HFFc6 (cell line): Measurements from ENCODE around the gene UBE2N. TPM values are rescaled to one million over a fixed set of nuclear protein-coding genes. Genes with fewer than 3 reads are reported as not detected.

Source experiments
- DNase-seq: peaks from one replicate; pipeline ENCODE4 v3.0.0-alpha.2; 2018
- H3K27ac Mint-ChIP-seq: 2 replicates; pipeline ENCODE4 v1.8.0; 2020; ENCODE audit warnings: mild to moderate bottlenecking, mixed read lengths
- H3K27me3 Mint-ChIP-seq: 2 replicates; pipeline ENCODE4 v1.8.0; 2021; ENCODE audit warnings: mild to moderate bottlenecking, moderate library complexity, mixed read lengths; ENCODE audit not compliant: insufficient read depth
- H3K36me3 Mint-ChIP-seq: 2 replicates; pipeline ENCODE4 v1.8.0; 2021; ENCODE audit warnings: low read depth, mixed read lengths
- H3K4me1 Mint-ChIP-seq: 2 replicates; pipeline ENCODE4 v1.8.0; 2020; ENCODE audit warnings: low read depth, mixed read lengths
- H3K4me3 Mint-ChIP-seq: 2 replicates; pipeline ENCODE4 v1.8.0; 2020; ENCODE audit warnings: mild to moderate bottlenecking, moderate library complexity, mixed read lengths
- H3K9me3 Mint-ChIP-seq: 2 replicates; pipeline ENCODE4 v1.8.0; 2020; ENCODE audit warnings: mild to moderate bottlenecking, mixed read lengths
- CTCF ChIP-seq: fragments of 200-600 bp; sonication (generic); IDR thresholded peaks from 2 replicates; pipeline ENCODE4 v1.5.0; 2021; ENCODE audit warnings: antibody characterized with exemption, mild to moderate bottlenecking
- total RNA-seq, 6 experiments: library from RNA; stranded (reverse); fragmentation: NEBNext Ultra II Directional; extraction: Animal tissue kit (Norgen Biotek cat#: 25700); gene quantifications; 2 replicates in 1 of 6; 3 replicates in 5 of 6; pipeline ENCODE4 v1.2.3, GENCODE V29; 2021

UBE2N gene
- total RNA-seq, 6 experiments from 2014 or later: 143 to 168 (median 157) TPM

GRCh38 chr12:93361151-93361919 is 80.4 kb downstream of the UBE2N start:
- Mint-ChIP-seq H3K36me3 (no peaks in the 10 kb centered on the region), H3K4me3 (no peak overlapping the region), H3K27me3 (no peaks in the 10 kb centered on the region), H3K4me1 (peaks cover 8% of the 10 kb centered on the region; the same call in 1 of the 2 replicates), H3K9me3 (no peaks in the 10 kb centered on the region), H3K27ac (no peak overlapping the region)
- peak; percentile 32 for DNase-seq
- no peak for TF ChIP-seq CTCF

- Mint-ChIP-seq H3K4me3 (no peak overlapping the region), H3K27ac (no peak overlapping the region), H3K4me1 (peaks cover 8% of the 10 kb centered on the region; the same call in 1 of the 2 replicates), H3K9me3 (no peaks in the 10 kb centered on the region), H3K36me3 (no peaks in the 10 kb centered on the region), H3K27me3 (no peaks in the 10 kb centered on the region)
- TF ChIP-seq CTCF: no peak
- DNase-seq: no peak
These were observed 81.1 kb downstream of the UBE2N start for GRCh38 chr12:93360688-93361087.

- no peaks in the 10 kb centered on the region for H3K9me3 Mint-ChIP-seq
- no peak overlapping the region for H3K27ac Mint-ChIP-seq
- no peak overlapping the region for H3K4me3 Mint-ChIP-seq
- peak; percentile 28 for DNase-seq
- no peaks in the 10 kb centered on the region for H3K27me3 Mint-ChIP-seq
- no peaks in the 10 kb centered on the region for H3K36me3 Mint-ChIP-seq
- H3K4me1 Mint-ChIP-seq: peaks cover 8% of the 10 kb centered on the region; the same call in 1 of the 2 replicates
- TF ChIP-seq CTCF: no peak
These were observed 82.9 kb downstream of the UBE2N start for GRCh38 chr12:93358821-93359220.

DNA sequence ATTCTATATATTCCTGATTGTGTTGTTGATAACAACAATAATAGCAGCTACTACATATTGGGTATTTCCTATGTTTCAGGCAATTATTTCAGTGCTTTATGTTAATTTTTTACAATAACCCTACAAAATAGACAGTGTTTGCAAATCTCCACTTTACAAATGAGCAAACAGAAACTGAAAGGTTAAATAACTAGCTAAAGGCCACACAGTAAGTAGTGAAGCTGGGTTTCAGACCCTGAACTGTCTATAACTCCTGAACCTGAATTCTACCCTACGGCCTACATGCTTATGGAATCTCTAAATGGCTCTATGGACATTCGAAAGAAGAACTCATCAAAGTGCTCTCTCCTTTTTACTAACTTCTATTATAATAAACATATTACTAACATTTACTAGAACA is 83.7 kb downstream of the UBE2N start:
- no peak overlapping the region for H3K27ac Mint-ChIP-seq
- no peaks in the 10 kb centered on the region for H3K27me3 Mint-ChIP-seq
- H3K36me3 Mint-ChIP-seq: no peaks in the 10 kb centered on the region
- TF ChIP-seq CTCF: no peak
- no peaks in the 10 kb centered on the region for H3K9me3 Mint-ChIP-seq
- no peak overlapping the region for H3K4me3 Mint-ChIP-seq
- DNase-seq: no peak
- peaks cover 8% of the 10 kb centered on the region; the same call in 1 of the 2 replicates for H3K4me1 Mint-ChIP-seq

- Mint-ChIP-seq H3K36me3 (no peaks in the 10 kb centered on the region), H3K27me3 (no peaks in the 10 kb centered on the region), H3K4me3 (no peak overlapping the region), H3K4me1 (peaks cover 2% of the 10 kb centered on the region; the same call in 1 of the 2 replicates), H3K27ac (no peak overlapping the region), H3K9me3 (no peaks in the 10 kb centered on the region)
- DNase-seq: no peak
- no peak for TF ChIP-seq CTCF
These were observed 85.5 kb downstream of the UBE2N start for GRCh38 chr12:93356214-93356613.

Other genes with a start within 250 kb of the UBE2N start
- gene NUDT4, start 64.0 kb downstream of the UBE2N start, total RNA-seq: 10 to 100 TPM; 46.4 to 62.6 (median 51.6) TPM
- 10 to 100 TPM; 66.5 to 77.6 (median 73.9) TPM for gene MRPL42, start 25.6 kb upstream of the UBE2N start, total RNA-seq
- gene SOCS2, start 130.7 kb upstream of the UBE2N start, total RNA-seq: 10 to 100 TPM; 32.2 to 64.4 (median 58.8) TPM
- 10 to 100 TPM; 15.3 to 20.1 (median 17.9) TPM for gene CRADD, start 235.4 kb upstream of the UBE2N start, total RNA-seq